ENCODE data around the gene DUSP1. TPM values are rescaled to one million over a fixed set of nuclear protein-coding genes. Genes with fewer than 3 reads are reported as not detected.

DUSP1 gene
- total and polyA plus RNA-seq, 2 of the 4 experiments (the other 2 are of a cell fraction): 304 to 467 TPM

DNA sequence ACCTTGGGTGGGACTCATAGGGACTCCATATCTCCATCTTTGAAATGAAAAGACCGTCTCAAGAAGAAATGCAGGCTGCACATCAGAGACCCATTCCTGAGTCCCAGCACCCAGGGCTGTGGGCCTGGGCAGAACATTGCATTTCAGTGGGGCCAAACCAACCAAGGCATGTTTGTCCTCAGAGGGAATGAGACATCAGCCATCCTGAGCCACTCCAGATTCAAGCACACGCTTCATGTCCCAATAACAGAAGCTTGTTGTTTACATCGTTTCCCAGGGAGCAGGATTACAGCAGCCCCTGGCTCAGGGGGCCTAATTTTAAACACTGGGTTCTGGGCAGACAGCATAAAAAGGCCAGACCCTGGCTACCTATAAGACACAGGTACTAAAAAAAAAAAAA is 24.3 kb downstream of the DUSP1 start:
- Histone ChIP-seq H3K23ac (ENCODE audit: low read depth, low read length) (no peak overlapping the region), H3K4ac (ENCODE audit: low read depth, low read length) (no peak overlapping the region), H3K14ac (replicated peaks; ENCODE audit: low read depth, low read length) (no peak overlapping the region), H3K18ac (ENCODE audit: low read depth, low read length) (no peak overlapping the region), H3K9me1 (ENCODE audit: insufficient read depth, low read length) (no peaks in the 10 kb centered on the region), H3K4me3 (ENCODE audit: insufficient read depth, low read depth, low read length) (no peak overlapping the region), H2AFZ (replicated peaks; ENCODE audit: low read length, poor library complexity) (no peak overlapping the region), H4K91ac (ENCODE audit: insufficient read depth, low read depth, low read length) (no peak overlapping the region), H2BK15ac (ENCODE audit: low read depth, low read length) (no peak overlapping the region), H4K20me1 (ENCODE audit: insufficient read depth, low read length) (no peaks in the 10 kb centered on the region), H3K56ac (ENCODE audit: extremely low read depth, insufficient read depth, low read length) (no peak overlapping the region), H3K27ac (ENCODE audit: insufficient read depth, low read length) (no peak overlapping the region), H2BK5ac (ENCODE audit: low read depth, low read length, poor library complexity, severe bottlenecking) (no peak overlapping the region), H2BK120ac (ENCODE audit: low read depth, low read length) (no peak overlapping the region), H2AK5ac (ENCODE audit: low read depth, low read length) (no peak overlapping the region), H4K5ac (ENCODE audit: low read depth, low read length) (no peak overlapping the region), H4K8ac (ENCODE audit: low read depth in 2 of 2, low read length in 2 of 2) (no peak overlapping the region), H2BK20ac (ENCODE audit: low read depth, low read length) (no peak overlapping the region), H3K9me3 (ENCODE audit: control insufficient read depth, insufficient read depth, low read length) (peaks cover 6% of the 10 kb centered on the region), H3K9ac (ENCODE audit: low read depth, low read length) (no peak overlapping the region), H3K27me3 (ENCODE audit: control insufficient read depth, insufficient read depth, low read length) (peaks cover 2% of the 10 kb centered on the region; the same call in 1 of the 2 replicates), H3K36me3 (ENCODE audit: control insufficient read depth, insufficient read depth, low read length) (no peaks in the 10 kb centered on the region), H3K79me1 (ENCODE audit: low read depth in 1 of 2, low read length in 2 of 2) (no peaks in the 10 kb centered on the region), H2AK9ac (replicated peaks; ENCODE audit: low read depth, low read length, poor library complexity) (no peak overlapping the region), H3K4me1 (ENCODE audit: control insufficient read depth, insufficient read depth, low read length) (no peaks in the 10 kb centered on the region), H3K4me2 (ENCODE audit: low read depth, low read length) (no peak overlapping the region)
- in situ Hi-C loops (cut with MboI; ENCODE audit: low sequenced_read_pairs) (no loop called here), intact Hi-C loops (cut with micrococcal nuclease) (no loop called here), dilution Hi-C loops (cut with HindIII; ENCODE audit: low sequenced_read_pairs, unreplicated experiment) (no loop called here)
- 83% methylated on average over 1 of the region's 3 CpGs; no CpG with 5 or more reads in 1 of the 2 experiments for WGBS, 2 experiments (ENCODE audit: extremely low coverage in 2 of 2, insufficient read length in 1 of 2)
- BruUV-seq (replicated peaks): no TSS peak
- no peak for TF ChIP-seq BHLHE40 (IDR thresholded peaks at IDR 0.05; ENCODE audit: low read depth, low read length)
- TF ChIP-seq SMC3 (IDR thresholded peaks at IDR 0.05; ENCODE audit: low read depth, low read length): no peak
- no peak for TF ChIP-seq CEBPB (IDR thresholded peaks at IDR 0.05; ENCODE audit: low read depth, low read length)
- TF ChIP-seq NFE2L2 (IDR thresholded peaks at IDR 0.05; ENCODE audit: low read depth, low read length): no peak
- TF ChIP-seq, protein P1, sequence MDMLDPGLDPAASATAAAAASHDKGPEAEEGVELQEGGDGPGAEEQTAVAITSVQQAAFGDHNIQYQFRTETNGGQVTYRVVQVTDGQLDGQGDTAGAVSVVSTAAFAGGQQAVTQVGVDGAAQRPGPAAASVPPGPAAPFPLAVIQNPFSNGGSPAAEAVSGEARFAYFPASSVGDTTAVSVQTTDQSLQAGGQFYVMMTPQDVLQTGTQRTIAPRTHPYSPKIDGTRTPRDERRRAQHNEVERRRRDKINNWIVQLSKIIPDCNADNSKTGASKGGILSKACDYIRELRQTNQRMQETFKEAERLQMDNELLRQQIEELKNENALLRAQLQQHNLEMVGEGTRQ (IDR thresholded peaks at IDR 0.05; ENCODE audit: low read depth, low read length): no peak
- TF ChIP-seq RAD21 (IDR thresholded peaks at IDR 0.05; ENCODE audit: low read length): no peak
- no peak for TF ChIP-seq MXI1 (IDR thresholded peaks at IDR 0.05; ENCODE audit: borderline replicate concordance, low read depth, low read length)
- no peak for TF ChIP-seq RCOR1 (IDR thresholded peaks at IDR 0.05; ENCODE audit: insufficient replicate concordance, low read length)
- no peak for TF ChIP-seq MAZ (IDR thresholded peaks at IDR 0.05; ENCODE audit: borderline replicate concordance, low read depth, low read length)
- ATAC-seq (ENCODE audit: low read depth) (no peak), DNase-seq (no peak)
- ChIA-PET POLR2A (ENCODE audit: unreplicated experiment) (no interaction called here), CTCF (no interaction called here)
